Measurements from ENCODE around the gene ABCA8. TPM values are rescaled to one million over a fixed set of nuclear protein-coding genes. Genes with fewer than 3 reads are reported as not detected.

Gene ABCA8
- total and polyA plus RNA-seq, 2 experiments from 2014 or later, result not detected

DNA sequence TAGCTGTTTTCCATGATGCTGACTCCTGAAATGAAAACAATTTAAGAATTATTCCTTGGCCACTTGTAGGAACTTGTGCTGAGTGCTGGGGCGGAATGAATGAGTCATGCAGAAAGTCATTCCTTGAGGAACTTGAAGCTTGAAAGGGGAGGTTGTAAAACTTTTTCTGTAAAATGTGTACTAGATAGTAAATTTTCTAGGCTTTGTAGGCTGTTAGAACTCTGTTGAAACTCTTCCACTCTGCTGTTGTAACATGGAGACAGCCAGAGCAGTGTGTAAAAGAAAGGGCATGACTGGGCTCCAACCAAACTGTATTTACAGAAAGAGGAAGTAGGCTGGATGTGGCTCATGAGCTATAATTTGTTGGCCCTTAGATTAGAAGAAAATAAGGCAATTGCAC is 46.1 kb downstream of the ABCA8 start:
- Histone ChIP-seq H3K4me1 (ENCODE audit: insufficient read depth) (no peaks in the 10 kb centered on the region), H4K20me1 (replicated peaks; ENCODE audit: insufficient read depth) (no peaks in the 10 kb centered on the region), H2AFZ (no peak overlapping the region), H3K4me3 (no peak overlapping the region), H3K79me2 (replicated peaks; ENCODE audit: insufficient read depth) (no peaks in the 10 kb centered on the region), H3K36me3 (ENCODE audit: insufficient read depth) (no peaks in the 10 kb centered on the region), H3K27ac (ENCODE audit: low read depth) (no peak overlapping the region), H3K27me3 (ENCODE audit: insufficient read depth) (no peaks in the 10 kb centered on the region), H3K9me2 (ENCODE audit: insufficient read depth) (no peaks in the 10 kb centered on the region), H3K4me2 (no peak overlapping the region), H3F3A (replicated peaks; ENCODE audit: low read depth) (no peaks in the 10 kb centered on the region)
- DNase-seq (ENCODE audit: low spot score) (no peak), ATAC-seq (no peak)
- Mint-ChIP-seq H3K27ac (no peak overlapping the region; the same call in 1 of the 2 replicates), H3K36me3 (ENCODE audit: low read depth) (peaks cover 3% of the 10 kb centered on the region; the same call in 2 of the 3 replicates), H3K4me1 (no peaks in the 10 kb centered on the region), H3K4me3 (no peak overlapping the region), H3K9me3 (peaks cover 8% of the 10 kb centered on the region), H3K27me3 (ENCODE audit: insufficient read depth, low read depth, poor library complexity) (no peaks in the 10 kb centered on the region)
- no peak for TF ChIP-seq JUNB (IDR thresholded peaks at IDR 0.05; ENCODE audit: unreplicated experiment)

DNA sequence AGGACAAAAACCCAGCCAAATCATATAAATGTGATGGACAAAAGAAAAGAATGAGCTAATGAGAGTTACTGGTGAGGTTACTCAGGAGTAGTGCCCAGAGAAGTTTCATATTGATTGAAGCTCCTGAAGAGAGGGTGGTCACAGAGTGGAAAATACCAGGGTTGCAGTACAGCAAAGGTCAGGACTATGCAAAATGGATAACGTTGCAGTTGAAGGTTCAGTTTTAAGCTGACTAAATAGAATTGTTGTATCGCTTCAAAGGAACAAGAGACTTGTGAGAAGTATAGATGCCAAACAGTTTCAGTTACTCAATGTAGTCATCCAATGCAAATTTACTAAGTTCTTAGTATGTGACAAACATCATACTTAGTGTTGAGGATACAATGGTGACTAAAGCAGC is 47.1 kb downstream of the ABCA8 start:
- Histone ChIP-seq H3K27ac (ENCODE audit: low read depth) (no peak overlapping the region), H4K20me1 (replicated peaks; ENCODE audit: insufficient read depth) (no peaks in the 10 kb centered on the region), H3K9me2 (ENCODE audit: insufficient read depth) (no peaks in the 10 kb centered on the region), H3K27me3 (ENCODE audit: insufficient read depth) (no peaks in the 10 kb centered on the region), H3K4me1 (ENCODE audit: insufficient read depth) (no peaks in the 10 kb centered on the region), H3K4me2 (no peak overlapping the region), H3F3A (replicated peaks; ENCODE audit: low read depth) (no peaks in the 10 kb centered on the region), H3K4me3 (no peak overlapping the region), H3K36me3 (ENCODE audit: insufficient read depth) (no peaks in the 10 kb centered on the region), H3K79me2 (replicated peaks; ENCODE audit: insufficient read depth) (no peaks in the 10 kb centered on the region), H2AFZ (no peak overlapping the region)
- Mint-ChIP-seq H3K9me3 (peaks cover 8% of the 10 kb centered on the region), H3K27ac (no peak overlapping the region), H3K4me3 (no peak overlapping the region), H3K4me1 (no peaks in the 10 kb centered on the region), H3K36me3 (ENCODE audit: low read depth) (peaks cover 3% of the 10 kb centered on the region; the same call in 2 of the 3 replicates), H3K27me3 (ENCODE audit: insufficient read depth, low read depth, poor library complexity) (no peaks in the 10 kb centered on the region)
- DNase-seq (ENCODE audit: low spot score) (no peak), ATAC-seq (no peak)
- TF ChIP-seq JUNB (IDR thresholded peaks at IDR 0.05; ENCODE audit: unreplicated experiment) (no peak), ZNF114 (CRISPR knock-in tag; IDR thresholded peaks at IDR 0.05) (no peak), EZH2 (IDR thresholded peaks at IDR 0.05; ENCODE audit: low read depth, unreplicated experiment) (no peak), STAT1 (IDR thresholded peaks at IDR 0.05; ENCODE audit: unreplicated experiment) (no peak), ZNF331 (CRISPR knock-in tag; IDR thresholded peaks at IDR 0.05; ENCODE audit: low read depth) (no peak)
- TF ChIP-seq, protein P1, sequence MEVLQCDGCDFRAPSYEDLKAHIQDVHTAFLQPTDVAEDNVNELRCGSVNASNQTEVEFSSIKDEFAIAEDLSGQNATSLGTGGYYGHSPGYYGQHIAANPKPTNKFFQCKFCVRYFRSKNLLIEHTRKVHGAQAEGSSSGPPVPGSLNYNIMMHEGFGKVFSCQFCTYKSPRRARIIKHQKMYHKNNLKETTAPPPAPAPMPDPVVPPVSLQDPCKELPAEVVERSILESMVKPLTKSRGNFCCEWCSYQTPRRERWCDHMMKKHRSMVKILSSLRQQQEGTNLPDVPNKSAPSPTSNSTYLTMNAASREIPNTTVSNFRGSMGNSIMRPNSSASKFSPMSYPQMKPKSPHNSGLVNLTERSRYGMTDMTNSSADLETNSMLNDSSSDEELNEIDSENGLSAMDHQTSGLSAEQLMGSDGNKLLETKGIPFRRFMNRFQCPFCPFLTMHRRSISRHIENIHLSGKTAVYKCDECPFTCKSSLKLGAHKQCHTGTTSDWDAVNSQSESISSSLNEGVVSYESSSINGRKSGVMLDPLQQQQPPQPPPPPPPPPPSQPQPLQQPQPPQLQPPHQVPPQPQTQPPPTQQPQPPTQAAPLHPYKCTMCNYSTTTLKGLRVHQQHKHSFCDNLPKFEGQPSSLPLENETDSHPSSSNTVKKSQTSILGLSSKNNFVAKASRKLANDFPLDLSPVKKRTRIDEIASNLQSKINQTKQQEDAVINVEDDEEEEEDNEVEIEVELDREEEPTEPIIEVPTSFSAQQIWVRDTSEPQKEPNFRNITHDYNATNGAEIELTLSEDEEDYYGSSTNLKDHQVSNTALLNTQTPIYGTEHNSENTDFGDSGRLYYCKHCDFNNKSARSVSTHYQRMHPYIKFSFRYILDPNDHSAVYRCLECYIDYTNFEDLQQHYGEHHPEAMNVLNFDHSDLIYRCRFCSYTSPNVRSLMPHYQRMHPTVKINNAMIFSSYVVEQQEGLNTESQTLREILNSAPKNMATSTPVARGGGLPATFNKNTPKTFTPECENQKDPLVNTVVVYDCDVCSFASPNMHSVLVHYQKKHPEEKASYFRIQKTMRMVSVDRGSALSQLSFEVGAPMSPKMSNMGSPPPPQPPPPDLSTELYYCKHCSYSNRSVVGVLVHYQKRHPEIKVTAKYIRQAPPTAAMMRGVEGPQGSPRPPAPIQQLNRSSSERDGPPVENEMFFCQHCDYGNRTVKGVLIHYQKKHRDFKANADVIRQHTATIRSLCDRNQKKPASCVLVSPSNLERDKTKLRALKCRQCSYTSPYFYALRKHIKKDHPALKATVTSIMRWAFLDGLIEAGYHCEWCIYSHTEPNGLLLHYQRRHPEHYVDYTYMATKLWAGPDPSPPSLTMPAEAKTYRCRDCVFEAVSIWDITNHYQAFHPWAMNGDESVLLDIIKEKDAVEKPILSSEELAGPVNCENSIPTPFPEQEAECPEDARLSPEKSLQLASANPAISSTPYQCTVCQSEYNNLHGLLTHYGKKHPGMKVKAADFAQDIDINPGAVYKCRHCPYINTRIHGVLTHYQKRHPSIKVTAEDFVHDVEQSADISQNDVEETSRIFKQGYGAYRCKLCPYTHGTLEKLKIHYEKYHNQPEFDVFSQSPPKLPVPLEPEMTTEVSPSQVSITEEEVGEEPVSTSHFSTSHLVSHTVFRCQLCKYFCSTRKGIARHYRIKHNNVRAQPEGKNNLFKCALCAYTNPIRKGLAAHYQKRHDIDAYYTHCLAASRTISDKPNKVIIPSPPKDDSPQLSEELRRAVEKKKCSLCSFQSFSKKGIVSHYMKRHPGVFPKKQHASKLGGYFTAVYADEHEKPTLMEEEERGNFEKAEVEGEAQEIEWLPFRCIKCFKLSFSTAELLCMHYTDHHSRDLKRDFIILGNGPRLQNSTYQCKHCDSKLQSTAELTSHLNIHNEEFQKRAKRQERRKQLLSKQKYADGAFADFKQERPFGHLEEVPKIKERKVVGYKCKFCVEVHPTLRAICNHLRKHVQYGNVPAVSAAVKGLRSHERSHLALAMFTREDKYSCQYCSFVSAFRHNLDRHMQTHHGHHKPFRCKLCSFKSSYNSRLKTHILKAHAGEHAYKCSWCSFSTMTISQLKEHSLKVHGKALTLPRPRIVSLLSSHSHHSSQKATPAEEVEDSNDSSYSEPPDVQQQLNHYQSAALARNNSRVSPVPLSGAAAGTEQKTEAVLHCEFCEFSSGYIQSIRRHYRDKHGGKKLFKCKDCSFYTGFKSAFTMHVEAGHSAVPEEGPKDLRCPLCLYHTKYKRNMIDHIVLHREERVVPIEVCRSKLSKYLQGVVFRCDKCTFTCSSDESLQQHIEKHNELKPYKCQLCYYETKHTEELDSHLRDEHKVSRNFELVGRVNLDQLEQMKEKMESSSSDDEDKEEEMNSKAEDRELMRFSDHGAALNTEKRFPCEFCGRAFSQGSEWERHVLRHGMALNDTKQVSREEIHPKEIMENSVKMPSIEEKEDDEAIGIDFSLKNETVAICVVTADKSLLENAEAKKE (CRISPR knock-in tag; IDR thresholded peaks at IDR 0.05), result no peak
- TF ChIP-seq, protein P2, sequence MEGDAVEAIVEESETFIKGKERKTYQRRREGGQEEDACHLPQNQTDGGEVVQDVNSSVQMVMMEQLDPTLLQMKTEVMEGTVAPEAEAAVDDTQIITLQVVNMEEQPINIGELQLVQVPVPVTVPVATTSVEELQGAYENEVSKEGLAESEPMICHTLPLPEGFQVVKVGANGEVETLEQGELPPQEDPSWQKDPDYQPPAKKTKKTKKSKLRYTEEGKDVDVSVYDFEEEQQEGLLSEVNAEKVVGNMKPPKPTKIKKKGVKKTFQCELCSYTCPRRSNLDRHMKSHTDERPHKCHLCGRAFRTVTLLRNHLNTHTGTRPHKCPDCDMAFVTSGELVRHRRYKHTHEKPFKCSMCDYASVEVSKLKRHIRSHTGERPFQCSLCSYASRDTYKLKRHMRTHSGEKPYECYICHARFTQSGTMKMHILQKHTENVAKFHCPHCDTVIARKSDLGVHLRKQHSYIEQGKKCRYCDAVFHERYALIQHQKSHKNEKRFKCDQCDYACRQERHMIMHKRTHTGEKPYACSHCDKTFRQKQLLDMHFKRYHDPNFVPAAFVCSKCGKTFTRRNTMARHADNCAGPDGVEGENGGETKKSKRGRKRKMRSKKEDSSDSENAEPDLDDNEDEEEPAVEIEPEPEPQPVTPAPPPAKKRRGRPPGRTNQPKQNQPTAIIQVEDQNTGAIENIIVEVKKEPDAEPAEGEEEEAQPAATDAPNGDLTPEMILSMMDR (conservative IDR thresholded peaks at IDR 0.05; ENCODE audit: low read depth in 2 of 2), result no peak

All from GM23338 (cell line).